HUES64 (cell line): ENCODE measurements around the gene INSIG1.

ENCODE experiments used
- H3K27ac ChIP-seq: 2 replicates; pipeline ENCODE4 v1.7.0; 2013; ENCODE audit warnings: low read depth, low read length, inconsistent platforms
- H3K27me3 ChIP-seq: 2 replicates; pipeline ENCODE4 v1.6.1; 2013; ENCODE audit warnings: mild to moderate bottlenecking, low read length; ENCODE audit not compliant: insufficient read depth
- H3K36me3 ChIP-seq: 2 replicates; pipeline ENCODE4 v1.6.1; 2013; ENCODE audit warnings: mild to moderate bottlenecking, low read length; ENCODE audit not compliant: insufficient read depth
- H3K4me1 ChIP-seq: 2 replicates; pipeline ENCODE4 v1.6.1; 2013; ENCODE audit warnings: mild to moderate bottlenecking, low read length, moderate library complexity; ENCODE audit not compliant: insufficient read depth
- H3K4me3 ChIP-seq: 2 replicates; pipeline ENCODE4 v1.5.1; 2013; ENCODE audit warnings: mild to moderate bottlenecking, low read length, moderate library complexity
- H3K9ac ChIP-seq: 2 replicates; pipeline ENCODE4 v1.6.1; 2013; ENCODE audit warnings: mild to moderate bottlenecking, low read depth, low read length
- H3K9me3 ChIP-seq: 2 replicates; pipeline ENCODE4 v1.6.1; 2013; ENCODE audit warnings: low read depth, low read length; ENCODE audit not compliant: insufficient read depth
- WGBS: fragments of 150-250, 120-280 bp; methylation state at CpG from one replicate; pipeline ENCODE4 v1.1.7; 2013; ENCODE audit warnings: missing lambda C conversion rate; 5-methylcytosine and 5-hydroxymethylcytosine counted together

Gene INSIG1

DNA sequence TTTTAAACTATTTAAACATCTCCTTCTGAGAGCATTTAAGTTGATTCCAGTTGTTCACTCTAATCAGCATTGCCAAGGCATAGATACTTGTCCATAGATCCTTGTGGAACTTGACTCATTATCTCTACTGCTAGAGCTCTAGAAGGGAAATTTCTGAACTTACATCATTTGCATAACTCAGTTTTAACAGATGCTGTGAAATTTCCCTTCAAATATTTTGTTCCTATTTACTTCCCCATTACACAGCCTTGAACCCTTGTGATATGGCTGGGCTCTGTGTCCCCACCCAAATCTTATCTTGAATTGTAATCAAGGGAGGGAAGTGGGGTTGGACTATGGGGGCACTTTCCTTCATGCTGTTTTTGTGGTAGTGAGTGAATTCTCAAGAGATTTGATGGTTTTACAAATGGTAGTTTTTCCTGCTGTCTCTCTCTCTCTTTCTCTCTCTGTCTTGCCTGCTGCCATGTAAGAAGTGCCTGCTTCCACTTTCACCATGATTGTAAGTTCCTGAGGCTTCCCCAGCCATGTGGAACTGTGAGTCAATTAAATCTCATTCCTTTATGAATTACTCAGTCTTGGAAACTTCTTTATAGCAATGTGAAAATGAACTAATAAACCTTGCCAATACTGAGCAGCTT lies 25.4 kb downstream of the INSIG1 start:
- H3K9ac ChIP-seq, result no peak overlapping the region
- H3K4me3 ChIP-seq, result no peak overlapping the region
- H3K9me3 ChIP-seq, result no peaks in the 10 kb centered on the region
- no peaks in the 10 kb centered on the region for H3K36me3 ChIP-seq
- H3K27me3 ChIP-seq, result no peaks in the 10 kb centered on the region
- no peak overlapping the region for H3K27ac ChIP-seq
- H3K4me1 ChIP-seq, result no peaks in the 10 kb centered on the region

DNA sequence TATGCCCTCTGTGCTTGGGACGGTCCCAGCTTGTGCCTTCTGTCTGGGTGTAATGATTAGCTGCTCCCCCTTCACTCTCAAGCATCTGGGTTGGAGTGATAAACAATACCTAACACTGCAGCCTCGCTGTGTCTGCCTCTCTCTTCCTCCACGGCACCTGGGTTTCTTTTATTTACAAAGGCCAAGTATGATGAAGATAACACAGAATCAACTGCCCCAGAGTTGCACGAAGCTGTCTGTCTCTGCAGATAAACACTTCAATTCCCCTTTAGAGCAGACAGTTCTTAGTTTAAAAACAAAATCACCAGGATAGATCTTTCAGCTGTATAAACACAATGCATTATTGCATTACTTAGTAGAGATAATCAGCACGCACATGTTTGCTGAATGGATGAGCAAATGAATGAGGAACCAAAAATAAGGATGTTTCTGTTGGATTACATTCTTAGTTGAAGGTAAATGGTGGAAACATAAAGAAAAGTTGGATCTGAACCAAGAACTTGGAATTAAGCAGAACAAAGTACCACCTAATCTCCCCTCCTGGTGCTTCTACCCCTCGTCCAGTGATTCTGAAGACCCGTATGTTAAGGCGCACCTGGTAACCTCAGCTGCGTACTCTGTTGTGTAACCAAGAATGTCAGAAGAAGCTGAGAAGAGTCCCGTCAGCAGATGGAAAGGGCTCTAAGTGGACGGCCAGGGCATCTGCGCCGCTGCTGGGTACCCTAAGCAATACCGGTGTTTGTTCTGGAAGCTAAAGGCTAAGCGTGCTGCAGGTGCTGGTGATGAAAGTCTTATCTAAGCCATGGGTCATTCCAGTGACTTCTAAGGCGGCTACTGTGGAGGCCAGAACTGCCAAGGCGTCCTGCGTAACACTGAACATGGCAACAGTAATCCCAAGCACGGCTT lies 26.6 kb downstream of the INSIG1 start:
- Histone ChIP-seq H3K27ac (no peak overlapping the region), H3K9me3 (no peaks in the 10 kb centered on the region), H3K27me3 (no peaks in the 10 kb centered on the region), H3K4me3 (no peak overlapping the region), H3K4me1 (no peaks in the 10 kb centered on the region), H3K36me3 (no peaks in the 10 kb centered on the region), H3K9ac (no peak overlapping the region)
- 90% methylated on average over 19 of the region's 19 CpGs for WGBS

DNA sequence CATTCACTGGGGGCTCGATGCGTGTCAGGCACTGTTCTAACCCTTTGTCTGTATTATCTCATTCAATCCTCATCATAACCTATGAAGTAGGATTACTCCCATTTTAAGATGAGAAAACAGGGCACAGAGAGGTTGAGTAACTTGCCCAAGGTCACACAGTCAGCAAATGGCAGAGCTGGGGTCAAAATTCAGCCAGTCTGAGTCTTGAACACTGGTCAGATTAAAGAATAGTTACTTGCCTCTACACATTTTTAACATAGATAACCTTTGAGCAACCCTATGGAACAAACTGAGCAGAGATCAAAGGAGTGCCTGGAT lies 27.2 kb downstream of the INSIG1 start:
- WGBS, result 98% methylated on average over 2 of the region's 2 CpGs
- no peaks in the 10 kb centered on the region for H3K36me3 ChIP-seq
- H3K9ac ChIP-seq, result no peak overlapping the region
- no peak overlapping the region for H3K4me3 ChIP-seq
- H3K4me1 ChIP-seq, result no peaks in the 10 kb centered on the region
- H3K27me3 ChIP-seq, result no peaks in the 10 kb centered on the region
- no peak overlapping the region for H3K27ac ChIP-seq
- H3K9me3 ChIP-seq, result no peaks in the 10 kb centered on the region

DNA sequence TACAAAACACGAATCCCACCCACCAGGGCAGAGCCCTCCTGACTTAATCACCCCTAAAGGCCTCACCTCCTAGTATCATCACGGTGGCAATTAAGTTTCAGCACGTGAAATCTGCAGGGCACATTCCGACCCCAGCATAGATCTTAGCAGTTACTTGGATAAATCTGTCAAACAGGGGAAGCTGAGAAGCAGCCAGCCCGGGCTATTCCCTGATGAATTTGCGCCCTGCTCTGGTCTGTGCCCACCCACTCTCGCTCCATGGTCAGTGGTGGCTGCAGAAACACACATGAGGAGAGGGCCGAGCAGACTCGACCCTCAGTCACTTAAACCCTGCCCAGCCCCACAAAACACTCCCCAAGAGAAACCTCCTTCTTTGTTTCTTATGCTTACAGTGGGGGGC lies 28.7 kb downstream of the INSIG1 start:
- Histone ChIP-seq H3K27ac (no peak overlapping the region), H3K27me3 (no peaks in the 10 kb centered on the region), H3K4me3 (no peak overlapping the region), H3K4me1 (no peaks in the 10 kb centered on the region), H3K9me3 (no peaks in the 10 kb centered on the region), H3K36me3 (no peaks in the 10 kb centered on the region), H3K9ac (no peak overlapping the region)
- 86% methylated on average over 9 of the region's 9 CpGs for WGBS

DNA sequence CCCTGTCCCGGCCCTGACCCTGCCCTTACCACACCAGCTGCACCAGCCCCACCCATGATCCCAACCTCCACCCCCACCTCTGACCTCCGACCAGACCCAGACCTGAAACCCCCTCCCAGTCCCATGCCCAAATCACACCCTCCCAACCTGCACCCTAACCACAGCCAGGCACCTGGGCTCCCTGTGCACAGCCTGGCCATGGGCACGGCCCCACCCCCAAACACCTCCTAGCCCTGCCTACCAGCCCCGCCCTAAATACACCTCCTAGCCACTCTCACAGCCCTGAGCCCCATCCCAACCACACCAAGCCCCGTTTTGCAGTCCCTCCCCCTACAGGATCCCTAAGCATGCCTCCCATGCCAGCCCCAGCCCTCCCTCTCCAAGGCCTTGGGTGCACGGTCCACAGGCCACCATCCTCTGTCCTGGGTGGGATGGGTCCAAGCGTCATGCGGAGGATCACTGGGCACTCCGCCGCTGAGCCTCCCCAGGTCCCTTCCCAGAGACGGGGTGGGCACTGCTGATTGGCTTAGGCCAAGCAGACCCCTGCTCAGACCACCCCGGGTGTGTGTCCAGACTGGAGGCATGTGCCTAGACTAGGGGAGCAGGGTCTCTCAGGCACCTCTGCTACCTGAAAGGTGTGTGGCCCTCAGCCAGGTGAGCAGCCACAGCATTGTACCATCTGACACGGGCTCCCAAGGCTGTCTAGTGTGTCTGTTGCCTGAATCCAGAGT lies 30.1 kb downstream of the INSIG1 start:
- Histone ChIP-seq H3K4me3 (no peak overlapping the region), H3K9me3 (no peaks in the 10 kb centered on the region), H3K4me1 (no peaks in the 10 kb centered on the region), H3K27ac (no peak overlapping the region), H3K9ac (no peak overlapping the region), H3K36me3 (no peaks in the 10 kb centered on the region), H3K27me3 (peaks cover 2% of the 10 kb centered on the region; the same call in 1 of the 2 replicates)
- 83% methylated on average over 13 of the region's 13 CpGs for WGBS

DNA sequence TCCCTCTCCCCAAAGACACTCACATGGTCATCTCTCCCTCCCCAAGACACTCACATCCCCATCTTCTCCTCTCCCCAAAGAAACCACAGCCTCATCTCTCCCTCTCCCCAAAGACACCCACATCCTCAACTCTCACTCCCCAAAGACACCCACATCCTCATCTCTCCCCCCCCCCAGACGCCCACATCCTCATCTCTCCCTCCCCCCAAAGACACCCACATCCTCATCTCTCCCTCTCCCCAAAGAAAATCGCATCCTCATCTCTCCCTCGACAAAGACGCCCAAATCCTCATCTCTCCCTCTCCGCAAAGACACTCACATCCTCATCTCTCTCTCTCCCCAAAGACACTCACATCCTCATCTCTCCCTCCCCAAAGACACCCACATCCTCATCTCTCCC lies 31.5 kb downstream of the INSIG1 start:
- Histone ChIP-seq H3K9me3 (no peaks in the 10 kb centered on the region), H3K4me3 (no peak overlapping the region), H3K27me3 (peaks cover 9% of the 10 kb centered on the region), H3K36me3 (no peaks in the 10 kb centered on the region), H3K4me1 (no peaks in the 10 kb centered on the region), H3K9ac (no peak overlapping the region), H3K27ac (no peak overlapping the region)
- WGBS, result no CpG with 5 or more reads among the region's 5 CpGs

DNA sequence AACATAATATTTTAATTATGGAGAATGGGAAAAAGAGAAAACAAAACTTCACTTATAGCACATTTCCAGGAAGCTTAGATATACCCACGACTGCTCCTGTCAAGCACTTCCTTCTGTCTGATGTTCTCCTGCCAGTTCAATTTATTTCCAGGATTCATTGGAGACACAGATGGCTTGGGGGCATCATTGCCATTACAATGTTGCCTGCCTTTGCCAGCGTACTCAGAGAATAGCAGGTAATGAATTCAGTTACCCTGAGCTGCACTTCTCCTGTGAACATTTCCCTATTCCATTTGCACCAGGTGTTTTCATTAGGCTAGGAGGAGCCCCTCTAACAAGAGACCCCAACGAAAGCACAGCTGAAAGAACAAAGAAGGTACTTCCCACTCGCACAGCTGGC lies 33.7 kb downstream of the INSIG1 start:
- H3K4me3 ChIP-seq, result no peak overlapping the region
- no peaks in the 10 kb centered on the region for H3K4me1 ChIP-seq
- 74% methylated on average over 4 of the region's 4 CpGs for WGBS
- no peaks in the 10 kb centered on the region for H3K9me3 ChIP-seq
- H3K36me3 ChIP-seq, result no peaks in the 10 kb centered on the region
- peaks cover 10% of the 10 kb centered on the region for H3K27me3 ChIP-seq
- H3K27ac ChIP-seq, result no peak overlapping the region
- no peak overlapping the region for H3K9ac ChIP-seq

DNA sequence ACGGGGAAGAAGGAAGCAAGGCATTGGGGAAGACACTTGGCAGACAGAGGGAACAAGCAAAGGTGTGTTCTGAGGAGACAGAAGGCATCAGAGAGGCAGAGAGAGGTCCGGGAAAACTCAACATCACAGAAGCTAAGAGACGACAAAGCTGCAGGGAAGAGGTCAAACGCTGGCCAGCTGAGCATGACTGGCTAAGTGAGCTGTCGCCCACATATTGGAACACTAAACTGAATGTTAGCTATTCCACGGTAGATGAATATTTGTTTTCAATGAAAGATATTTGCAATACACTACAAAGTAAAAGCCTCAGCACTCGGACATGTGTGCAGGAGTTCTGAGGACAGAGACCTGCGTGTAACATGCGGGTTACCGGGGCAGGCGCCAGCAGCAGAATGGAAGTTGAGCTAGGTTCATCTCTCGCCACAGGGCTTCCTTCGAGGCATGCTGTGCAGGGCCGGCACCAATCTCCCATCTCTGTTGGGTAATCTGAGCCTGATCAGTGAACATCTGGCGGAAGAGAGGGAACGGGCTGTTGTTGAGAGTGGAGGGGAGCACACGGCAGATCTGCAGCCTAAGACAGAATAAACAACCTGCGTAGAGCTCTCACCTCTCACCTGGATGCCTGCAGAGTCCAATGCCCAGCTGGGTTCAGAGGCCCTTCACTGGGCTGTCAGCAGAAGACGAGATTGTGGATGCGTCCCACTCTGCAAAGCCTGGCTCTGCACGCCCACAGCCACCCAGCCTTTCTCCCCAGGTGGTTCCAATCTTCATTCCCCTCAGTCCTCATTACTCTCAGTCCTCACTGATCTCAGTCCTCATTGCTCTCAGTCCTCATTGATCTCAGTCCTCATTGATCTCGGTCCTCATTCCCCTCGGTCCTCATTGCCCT lies 35.9 kb downstream of the INSIG1 start:
- no peaks in the 10 kb centered on the region for H3K9me3 ChIP-seq
- peaks cover 10% of the 10 kb centered on the region for H3K27me3 ChIP-seq
- H3K4me1 ChIP-seq, result no peaks in the 10 kb centered on the region
- no peaks in the 10 kb centered on the region for H3K36me3 ChIP-seq
- 86% methylated on average over 23 of the region's 23 CpGs for WGBS
- H3K9ac ChIP-seq, result no peak overlapping the region
- H3K4me3 ChIP-seq, result no peak overlapping the region
- H3K27ac ChIP-seq, result no peak overlapping the region

DNA sequence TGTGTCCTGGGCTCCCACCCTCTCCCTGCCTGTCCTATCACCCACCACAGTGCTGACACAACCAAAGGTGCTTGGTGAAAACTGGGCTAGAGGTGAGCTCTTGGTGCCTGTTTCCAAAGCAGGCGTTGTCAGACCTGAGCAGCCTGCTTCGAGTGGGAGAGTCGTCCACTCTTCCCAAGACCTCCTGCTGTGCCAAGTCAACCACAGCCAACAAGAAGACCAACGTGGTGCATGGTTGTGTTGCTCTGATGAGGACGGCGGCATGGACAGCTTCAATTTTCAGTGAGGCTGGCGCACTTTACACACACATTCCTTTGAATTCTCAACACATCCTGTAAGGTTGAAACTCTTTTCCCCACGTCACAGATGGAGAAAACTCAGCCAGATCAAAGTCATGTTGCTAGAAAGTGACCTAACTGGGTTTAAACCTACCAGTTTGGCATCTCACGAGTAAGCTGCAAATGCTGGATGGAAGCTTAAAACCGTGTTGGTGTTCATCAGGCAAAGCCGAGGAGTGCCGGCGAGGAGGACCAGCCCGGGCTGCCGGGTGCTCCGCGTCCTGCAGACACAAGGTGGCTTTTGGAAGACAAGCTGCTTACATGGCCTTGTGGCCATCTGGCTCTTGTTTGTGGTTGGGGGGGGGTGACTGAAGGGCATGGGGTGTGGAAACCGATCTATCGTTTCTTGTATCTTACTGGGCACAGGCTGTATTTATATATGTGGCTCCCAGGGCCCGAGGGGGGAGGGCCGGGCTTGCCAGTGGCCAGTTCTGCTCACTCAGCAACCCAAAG lies 39.3 kb downstream of the INSIG1 start:
- Histone ChIP-seq H3K4me1 (no peaks in the 10 kb centered on the region), H3K9me3 (no peaks in the 10 kb centered on the region), H3K27me3 (peaks cover 10% of the 10 kb centered on the region), H3K4me3 (no peak overlapping the region), H3K9ac (no peak overlapping the region), H3K36me3 (no peaks in the 10 kb centered on the region), H3K27ac (no peak overlapping the region)
- 92% methylated on average over 21 of the region's 21 CpGs for WGBS

DNA sequence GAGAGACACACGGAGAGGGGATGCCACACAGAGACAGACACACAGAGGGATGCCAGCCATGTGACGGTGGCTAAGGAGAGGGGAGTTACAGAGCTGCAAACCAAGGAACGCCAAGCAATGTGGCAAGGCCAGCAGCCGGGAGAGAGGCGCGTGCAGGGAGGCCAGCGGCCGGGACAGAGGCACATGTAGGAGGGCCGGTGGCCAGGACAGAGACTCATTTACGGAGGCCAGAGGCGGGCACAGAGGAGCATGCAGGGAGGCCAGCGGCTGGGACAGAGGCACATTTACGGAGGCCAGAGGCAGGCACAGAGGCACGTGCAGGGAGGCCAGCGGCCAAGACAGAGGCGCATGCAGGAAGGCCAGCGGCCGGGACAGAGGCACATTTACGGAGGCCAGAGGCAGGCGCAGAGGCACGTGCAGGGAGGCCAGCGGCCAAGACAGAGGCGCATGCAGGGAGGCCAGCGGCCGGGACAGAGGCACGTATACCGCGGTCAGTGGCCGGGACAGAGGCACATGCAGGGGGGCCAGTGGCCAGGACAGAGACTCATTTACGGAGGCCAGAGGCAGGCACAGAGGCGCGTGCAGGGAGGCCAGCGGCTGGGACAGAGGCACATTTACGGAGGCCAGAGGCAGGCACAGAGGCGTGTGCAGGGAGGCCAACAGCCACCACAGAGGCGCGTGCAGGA lies 40.4 kb downstream of the INSIG1 start:
- Histone ChIP-seq H3K4me1 (no peaks in the 10 kb centered on the region), H3K9ac (no peak overlapping the region), H3K27me3 (peaks cover 6% of the 10 kb centered on the region), H3K4me3 (no peak overlapping the region), H3K9me3 (no peaks in the 10 kb centered on the region), H3K36me3 (no peaks in the 10 kb centered on the region), H3K27ac (no peak overlapping the region)
- WGBS, result 91% methylated on average over 37 of the region's 37 CpGs
